HUES6 (cell line): ENCODE data around the gene CPTP.

ENCODE experiments used
- H3K27ac ChIP-seq: 2 replicates; pipeline ENCODE4 v1.7.0; 2013; ENCODE audit warnings: low read depth, mild to moderate bottlenecking, low read length, inconsistent platforms
- H3K27me3 ChIP-seq: 2 replicates; pipeline ENCODE4 v1.6.1; 2013; ENCODE audit warnings: low read length; ENCODE audit not compliant: control insufficient read depth, insufficient read depth
- H3K36me3 ChIP-seq: 2 replicates; pipeline ENCODE4 v1.6.1; 2013; ENCODE audit warnings: low read length; ENCODE audit not compliant: control insufficient read depth, insufficient read depth
- H3K4me1 ChIP-seq: 2 replicates; pipeline ENCODE4 v1.6.1; 2013; ENCODE audit warnings: low read length; ENCODE audit not compliant: control insufficient read depth, insufficient read depth
- H3K4me3 ChIP-seq: 2 replicates; pipeline ENCODE4 v1.5.1; 2013; ENCODE audit warnings: low read depth, low read length
- H3K9ac ChIP-seq: one replicate; pipeline ENCODE4 v1.6.1; 2013; ENCODE audit warnings: mild to moderate bottlenecking, low read length
- H3K9me3 ChIP-seq: 2 replicates; pipeline ENCODE4 v1.6.1; 2013; ENCODE audit warnings: low read depth, low read length; ENCODE audit not compliant: control insufficient read depth, insufficient read depth

The CPTP gene

DNA sequence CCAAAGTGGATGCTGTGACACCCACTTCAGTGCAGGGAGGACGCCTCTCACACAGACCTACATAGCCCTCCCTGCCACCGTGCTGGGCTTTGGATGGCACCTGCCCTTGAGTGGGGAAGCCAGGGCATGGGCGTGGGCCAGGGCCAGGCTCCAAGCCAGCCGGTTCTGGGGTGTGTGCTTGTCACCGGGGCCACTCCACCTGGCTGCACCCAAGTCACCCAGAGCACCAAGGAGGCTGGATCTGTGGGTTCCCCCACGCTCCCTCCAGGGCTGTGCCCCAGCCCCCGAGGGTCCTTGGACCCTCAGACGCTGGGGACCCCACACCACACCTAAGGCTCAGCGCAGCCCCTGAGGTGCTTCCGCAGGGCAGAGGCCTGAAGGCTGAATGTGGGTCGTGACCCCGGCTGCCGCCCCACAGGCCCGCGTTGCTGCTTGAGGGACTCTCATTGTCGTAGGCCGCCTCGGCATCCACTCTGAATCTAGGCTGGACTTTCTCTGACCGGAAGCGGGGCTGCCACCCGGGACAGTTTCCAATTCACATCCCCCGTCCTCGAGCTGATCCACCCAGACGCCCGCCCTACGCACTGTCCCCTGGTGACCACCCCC lies 32.3 kb downstream of the CPTP start:
- no peak overlapping the region for H3K9ac ChIP-seq
- H3K9me3 ChIP-seq = no peaks in the 10 kb centered on the region
- H3K36me3 ChIP-seq = no peaks in the 10 kb centered on the region
- H3K27ac ChIP-seq = no peak overlapping the region
- no peak overlapping the region for H3K4me3 ChIP-seq
- H3K27me3 ChIP-seq = peaks cover 31% of the 10 kb centered on the region
- H3K4me1 ChIP-seq = peaks cover 70% of the 10 kb centered on the region

DNA sequence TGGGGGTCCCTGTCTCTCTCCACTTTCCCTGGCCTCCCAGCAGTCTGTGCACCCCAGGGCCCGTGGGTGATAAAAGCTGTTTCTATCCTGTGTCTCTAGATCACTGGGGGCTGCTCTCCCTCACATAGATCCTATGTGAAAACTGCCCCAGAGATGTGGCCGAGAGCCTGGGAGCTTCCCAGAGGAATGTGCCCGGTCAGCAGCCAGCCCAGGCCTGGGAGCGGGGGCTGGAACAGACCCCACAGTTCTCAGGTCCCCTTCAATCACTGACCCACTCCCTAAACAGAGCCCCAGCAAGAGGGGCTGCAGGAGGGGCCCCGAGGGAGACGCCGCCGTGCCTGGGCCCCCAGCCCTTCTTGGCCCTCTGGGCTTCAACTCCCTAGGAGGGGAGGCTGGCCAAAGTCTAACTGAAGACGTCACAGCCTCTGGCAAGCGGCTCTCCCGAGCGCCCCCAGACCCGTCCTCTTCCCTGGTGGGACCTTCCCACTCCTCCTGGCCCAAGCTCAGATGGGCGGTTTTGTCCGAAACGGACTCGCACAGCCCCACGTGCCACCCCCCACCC lies 33.4 kb downstream of the CPTP start:
- Histone ChIP-seq H3K4me1 (peaks cover 66% of the 10 kb centered on the region), H3K9me3 (no peaks in the 10 kb centered on the region), H3K27ac (peak overlapping the region; percentile 85; the same call in 1 of the 2 replicates), H3K4me3 (peak overlapping the region; percentile 37), H3K27me3 (peaks cover 26% of the 10 kb centered on the region), H3K9ac (peak overlapping the region; percentile 59), H3K36me3 (no peaks in the 10 kb centered on the region)

DNA sequence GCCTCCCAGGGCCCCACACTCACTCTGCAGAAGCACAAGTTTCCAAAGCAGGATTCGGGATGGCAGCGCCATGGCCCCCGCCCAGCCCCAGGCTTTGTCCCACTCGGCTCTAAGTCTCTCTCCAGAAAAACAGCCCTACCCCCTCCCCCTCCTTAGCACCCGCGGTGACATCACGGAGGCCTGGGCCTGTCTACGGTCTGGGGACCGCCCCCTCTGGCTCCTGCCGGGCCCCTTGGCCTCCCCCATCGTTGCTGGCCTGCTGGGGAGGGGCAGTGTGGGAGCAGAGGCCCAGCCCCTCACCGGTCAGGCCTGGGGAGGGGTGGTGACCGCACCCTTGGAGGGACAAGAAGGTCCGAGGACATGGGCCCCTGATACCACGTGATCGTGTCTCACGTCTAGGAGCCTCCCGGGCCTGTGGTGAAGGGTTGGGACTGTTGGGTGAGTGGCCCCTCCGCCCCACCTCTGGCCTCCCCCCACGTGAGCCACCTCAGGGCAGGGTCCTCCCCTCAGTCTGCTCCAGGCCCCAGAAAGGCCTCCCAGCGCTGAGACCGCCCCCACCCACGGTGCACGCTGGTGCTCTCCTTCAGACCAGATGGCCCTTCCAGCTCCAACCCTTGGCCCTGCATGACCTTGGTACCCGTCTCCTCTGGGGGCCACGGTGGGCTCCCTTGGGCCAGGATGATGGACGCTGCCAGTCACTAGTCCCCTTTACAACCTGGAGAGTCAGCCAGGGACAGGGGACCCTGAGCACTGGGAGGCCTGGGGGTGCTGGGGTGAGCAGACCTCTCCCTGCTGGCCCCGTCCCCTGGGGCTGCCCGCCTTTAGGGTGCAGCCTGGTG lies 34.0 kb downstream of the CPTP start, which contains the start of gene MXRA8:
Gene MXRA8 (minus strand): TSS at position 123 of the 839 bp plus-strand sequence. CDS start 51 bp downstream, at position 72.
- Histone ChIP-seq H3K4me1 (peaks cover 60% of the 10 kb centered on the region), H3K9ac (peak within 1 kb of the TSS; percentile 59)

DNA sequence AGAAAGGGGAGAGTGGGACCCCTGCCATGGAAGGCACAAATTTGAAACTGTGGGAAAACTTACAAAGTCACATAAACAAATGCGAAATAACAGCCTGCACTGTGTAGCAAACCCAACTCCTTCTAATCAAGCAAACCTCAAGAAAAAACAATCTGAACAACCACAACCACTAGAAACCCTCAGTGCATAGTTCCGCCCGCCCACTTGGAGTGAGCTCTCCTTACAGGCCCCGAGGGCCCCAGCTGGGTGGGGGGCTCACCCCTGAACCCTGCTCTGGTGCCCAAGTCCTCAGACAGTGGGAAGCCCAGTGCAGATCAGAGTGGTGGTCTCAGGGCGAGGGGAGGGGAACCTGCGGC lies 34.7 kb downstream of the CPTP start:
- H3K27ac ChIP-seq = peak overlapping the region; percentile 39; the same call in 1 of the 2 replicates
- no peak overlapping the region for H3K4me3 ChIP-seq
- H3K4me1 ChIP-seq = peaks cover 55% of the 10 kb centered on the region
- H3K27me3 ChIP-seq = peaks cover 12% of the 10 kb centered on the region
- H3K36me3 ChIP-seq = no peaks in the 10 kb centered on the region
- no peaks in the 10 kb centered on the region for H3K9me3 ChIP-seq
- no peak overlapping the region for H3K9ac ChIP-seq

More for the DNA sequence above, 34.0 kb downstream of the CPTP start, which contains the start of gene MXRA8:
- peak within 1 kb of the TSS; percentile 37 for H3K4me3 ChIP-seq
- H3K27ac ChIP-seq = peak within 1 kb of the TSS; percentile 85; the same call in 1 of the 2 replicates
- no peaks in the 10 kb centered on the region for H3K9me3 ChIP-seq
- H3K36me3 ChIP-seq = no peaks in the 10 kb centered on the region
- peaks cover 18% of the 10 kb centered on the region for H3K27me3 ChIP-seq

DNA sequence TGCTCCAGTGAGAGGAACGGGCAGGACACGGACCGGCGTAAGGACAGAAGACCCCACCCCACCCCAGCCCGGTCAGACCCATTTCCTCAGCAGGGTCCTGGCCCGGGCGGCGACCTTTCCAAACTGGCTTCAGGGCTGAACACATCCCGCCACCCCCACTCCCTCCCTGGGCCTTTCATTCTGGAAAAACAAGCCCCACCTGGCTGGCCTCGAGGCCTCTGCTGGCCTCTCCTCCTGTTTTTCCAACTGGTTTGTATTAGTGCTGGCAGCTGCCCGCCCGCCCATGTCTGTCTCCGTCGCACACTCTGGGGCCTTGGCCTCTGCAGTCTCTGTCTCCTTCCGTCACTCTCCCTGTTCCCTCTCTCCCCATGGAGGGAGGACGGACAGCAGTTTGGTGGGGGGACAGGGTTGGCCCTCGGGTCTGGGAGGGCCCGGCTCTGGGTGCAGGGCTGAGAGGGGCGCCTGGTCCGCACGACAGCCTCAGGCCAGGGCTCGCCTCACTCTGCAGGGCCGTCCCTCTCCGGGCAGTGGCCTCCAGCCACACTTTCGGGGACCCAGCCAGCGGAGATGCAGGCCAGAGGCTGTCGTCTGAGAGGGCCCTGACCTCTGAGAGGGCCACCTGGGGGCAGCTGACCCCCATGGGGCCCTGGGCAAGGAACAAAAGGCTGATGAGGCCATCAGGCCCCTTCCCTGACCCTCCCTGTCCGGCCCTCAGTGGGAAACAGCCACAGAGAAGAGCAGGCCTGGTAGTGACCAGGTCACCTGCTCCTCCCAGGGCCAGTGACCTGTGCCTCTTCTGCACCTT lies 35.3 kb downstream of the CPTP start:
- Histone ChIP-seq H3K9me3 (no peaks in the 10 kb centered on the region), H3K27ac (peak overlapping the region; percentile 39; the same call in 1 of the 2 replicates), H3K36me3 (no peaks in the 10 kb centered on the region), H3K4me1 (peaks cover 49% of the 10 kb centered on the region), H3K4me3 (no peak overlapping the region), H3K27me3 (peaks cover 6% of the 10 kb centered on the region), H3K9ac (peak overlapping the region; percentile 47)

DNA sequence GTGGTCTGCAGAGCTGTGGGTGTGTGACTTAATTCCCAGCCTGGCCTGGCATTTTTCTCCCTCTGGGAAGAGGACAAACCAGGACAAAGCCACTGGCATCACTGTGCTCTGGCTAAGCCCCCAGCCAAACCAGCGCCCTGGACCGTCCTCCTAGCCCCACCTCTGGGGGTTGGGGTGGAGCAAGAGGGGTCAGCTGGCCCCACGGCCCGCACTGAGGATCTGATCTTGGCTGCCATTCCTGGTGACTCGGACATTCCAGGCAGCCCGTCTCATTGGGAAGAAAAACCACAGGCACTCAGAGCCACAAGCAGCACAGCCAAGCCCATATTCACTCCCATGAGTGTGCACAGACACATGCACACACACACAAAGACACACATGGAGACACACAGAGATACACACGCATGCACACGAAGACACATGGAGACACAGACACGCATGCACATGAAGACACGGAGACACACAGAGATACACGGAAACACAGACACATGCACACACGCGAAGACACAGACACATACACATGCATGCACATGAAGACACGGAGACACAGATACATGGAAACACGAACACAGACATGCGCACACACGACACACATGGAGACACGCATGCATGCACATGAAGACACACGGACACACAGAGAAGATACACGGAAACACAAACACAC lies 36.0 kb downstream of the CPTP start:
- Histone ChIP-seq H3K27me3 (no peaks in the 10 kb centered on the region), H3K9me3 (no peaks in the 10 kb centered on the region), H3K36me3 (no peaks in the 10 kb centered on the region), H3K27ac (no peak overlapping the region), H3K4me1 (peaks cover 49% of the 10 kb centered on the region), H3K9ac (no peak overlapping the region), H3K4me3 (peak overlapping the region; percentile 6; the same call in 1 of the 2 replicates)

DNA sequence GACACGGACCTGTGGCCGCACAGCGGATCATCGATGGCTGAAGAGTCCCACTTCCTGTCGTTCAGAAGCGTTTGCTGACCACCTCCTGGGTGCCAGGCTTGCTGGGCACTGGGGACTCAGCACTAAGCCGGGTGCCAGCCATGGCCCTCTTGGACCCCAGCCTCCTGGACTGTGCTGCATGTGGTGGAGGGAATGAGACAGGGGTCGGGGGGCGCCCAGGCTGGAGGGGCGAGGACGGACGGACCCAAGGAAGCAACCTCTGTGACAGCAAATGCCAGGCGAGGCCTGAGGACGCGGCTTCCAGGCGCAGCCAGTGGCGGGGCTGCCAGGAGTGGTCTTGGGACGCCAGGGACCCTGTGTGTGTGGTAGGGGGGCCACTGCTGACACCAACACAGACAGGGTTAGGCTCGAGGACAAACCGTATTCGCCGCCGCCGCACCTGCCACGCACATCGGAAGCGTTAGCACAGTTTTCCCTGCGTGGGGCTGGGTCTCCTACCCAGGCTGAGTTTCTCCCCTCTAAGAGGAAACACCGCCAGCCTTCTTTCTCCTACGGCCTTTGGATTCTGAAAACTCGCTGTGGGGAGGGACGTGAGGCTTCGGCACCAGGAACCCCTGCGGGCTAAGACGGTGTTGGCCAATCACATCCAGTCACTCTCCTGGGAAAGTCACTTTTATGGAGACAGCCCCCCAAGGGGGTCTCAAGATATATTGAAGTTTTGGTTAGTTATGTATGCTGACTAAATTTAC lies 36.8 kb downstream of the CPTP start:
- H3K36me3 ChIP-seq = no peaks in the 10 kb centered on the region
- no peak overlapping the region for H3K27ac ChIP-seq
- H3K9ac ChIP-seq = no peak overlapping the region
- no peak overlapping the region for H3K4me3 ChIP-seq
- no peaks in the 10 kb centered on the region for H3K27me3 ChIP-seq
- peaks cover 49% of the 10 kb centered on the region for H3K4me1 ChIP-seq
- peaks cover 7% of the 10 kb centered on the region for H3K9me3 ChIP-seq

DNA sequence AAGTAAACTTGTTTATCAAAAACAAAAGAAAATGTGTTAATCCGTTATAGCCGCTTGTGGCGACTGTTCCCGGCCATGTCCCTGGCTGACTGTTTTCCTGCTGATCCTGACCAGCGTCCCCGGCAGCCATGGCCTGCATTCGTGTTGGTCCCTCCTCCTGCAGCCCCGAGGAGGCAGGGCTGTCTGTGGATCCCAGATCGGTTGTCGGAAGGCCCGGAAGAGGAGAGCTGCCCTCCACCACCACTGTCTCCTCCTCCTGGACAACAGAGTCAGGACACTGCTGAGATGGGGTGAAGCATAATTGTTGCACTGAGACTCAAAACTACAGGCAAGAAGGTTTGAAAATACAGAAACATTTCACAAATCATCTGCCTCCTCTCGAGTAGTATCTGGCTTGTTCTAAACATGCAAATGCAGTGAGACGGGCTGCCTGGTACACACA lies 37.4 kb downstream of the CPTP start:
- peaks cover 47% of the 10 kb centered on the region for H3K4me1 ChIP-seq
- H3K27me3 ChIP-seq = no peaks in the 10 kb centered on the region
- H3K9me3 ChIP-seq = peaks cover 13% of the 10 kb centered on the region
- H3K27ac ChIP-seq = no peak overlapping the region
- no peak overlapping the region for H3K9ac ChIP-seq
- H3K4me3 ChIP-seq = no peak overlapping the region
- no peaks in the 10 kb centered on the region for H3K36me3 ChIP-seq

DNA sequence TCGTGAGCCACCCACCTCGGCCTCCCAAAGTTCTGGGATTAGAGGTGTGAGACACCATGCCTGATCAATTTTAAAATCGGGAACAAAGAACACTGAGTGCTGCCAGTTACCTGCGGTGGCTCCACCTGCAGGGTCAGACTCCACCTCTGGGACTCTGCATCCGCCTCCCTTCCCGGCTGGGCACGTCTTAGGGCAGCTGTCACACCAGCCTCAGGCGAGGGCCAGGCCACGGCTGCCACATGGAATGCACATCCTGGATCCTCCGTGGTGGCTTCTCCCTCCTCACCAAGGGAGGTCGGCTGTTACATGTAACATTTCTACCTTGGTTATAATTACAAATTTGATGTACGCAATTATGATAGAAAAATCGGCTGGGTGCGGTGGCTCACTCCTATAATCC lies 39.7 kb downstream of the CPTP start:
- Histone ChIP-seq H3K9ac (no peak overlapping the region), H3K4me1 (peaks cover 27% of the 10 kb centered on the region; the same call in 1 of the 2 replicates), H3K4me3 (no peak overlapping the region), H3K27me3 (no peaks in the 10 kb centered on the region), H3K36me3 (no peaks in the 10 kb centered on the region), H3K9me3 (peaks cover 18% of the 10 kb centered on the region), H3K27ac (no peak overlapping the region)
